GM19025 (cell line): Measurements from ENCODE around the gene FNBP1.

ENCODE experiments used
- ATAC-seq: cut with Tn5 transposase; IDR thresholded peaks from one replicate; pipeline ENCODE4 v1.9.1; 2021; ENCODE audit warnings: mild to moderate bottlenecking, low read depth, moderate library complexity; ENCODE audit not compliant: unreplicated experiment

Gene FNBP1

DNA sequence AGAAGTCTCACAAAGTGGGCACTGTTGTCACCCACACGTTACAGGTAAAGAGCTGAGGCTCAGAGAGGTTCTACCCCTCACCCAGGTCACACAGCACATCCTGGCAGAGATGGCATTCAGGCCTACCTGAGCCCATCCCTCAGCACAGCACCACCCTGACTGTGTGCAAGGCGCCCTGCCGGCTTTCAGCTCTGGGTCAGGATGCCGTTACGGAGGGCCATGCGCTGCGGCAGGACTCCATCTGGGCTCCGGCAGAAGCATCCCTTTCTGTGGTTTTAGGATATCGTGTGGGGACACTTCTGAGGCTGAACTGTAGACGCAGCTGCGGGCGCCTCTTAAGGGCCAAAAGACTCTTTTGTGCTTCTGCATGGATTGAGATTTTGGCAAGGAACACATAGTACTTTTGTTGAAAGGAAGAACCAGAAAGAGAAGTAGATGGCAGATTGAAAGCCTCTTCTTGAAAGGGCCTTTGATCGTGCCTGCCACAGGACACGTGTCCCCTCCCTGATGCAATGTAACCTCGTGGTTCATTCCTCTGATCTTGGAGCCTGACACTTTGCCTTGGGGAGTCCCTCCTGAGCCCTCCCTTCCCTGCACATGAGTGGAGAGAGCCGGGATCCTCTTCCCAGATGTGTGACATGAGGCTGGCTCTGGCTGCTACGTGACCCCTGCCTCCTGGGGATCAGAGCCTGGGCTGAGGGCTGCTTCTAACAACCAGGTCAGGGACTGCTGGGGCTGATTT, 176.4 kb downstream of the FNBP1 start:
- no peak for ATAC-seq

DNA sequence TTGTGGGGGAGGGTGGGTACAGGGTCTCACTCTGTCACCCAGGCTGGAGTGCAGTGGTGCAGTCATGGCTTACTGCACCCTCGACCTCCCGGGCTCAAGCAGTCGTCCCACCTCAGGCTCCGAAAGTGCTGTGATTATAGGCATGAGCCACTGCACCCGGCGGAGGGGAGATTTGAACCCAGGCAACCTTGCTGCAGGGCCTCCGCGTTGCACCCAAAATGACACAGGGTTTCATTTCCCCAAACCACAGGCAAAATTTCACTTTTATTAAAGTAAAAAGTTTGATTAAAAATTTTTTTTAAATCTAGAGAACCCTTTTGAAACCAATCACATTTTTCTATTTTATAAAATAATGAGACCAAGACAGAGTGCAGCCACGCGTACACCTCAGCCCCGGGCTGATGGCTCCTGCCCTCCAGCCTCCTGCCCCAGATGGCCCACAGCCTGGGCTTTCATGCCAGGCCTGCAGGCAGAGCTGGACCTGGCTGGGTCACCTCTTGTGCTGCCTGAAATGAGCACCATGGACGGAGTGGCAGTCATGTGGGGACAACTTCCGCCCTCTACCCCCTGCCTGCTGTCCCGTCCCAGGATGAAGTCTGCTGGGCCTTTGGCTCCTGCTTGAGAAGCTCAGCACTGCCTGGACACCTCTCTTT, 177.2 kb downstream of the FNBP1 start:
- no peak for ATAC-seq

DNA sequence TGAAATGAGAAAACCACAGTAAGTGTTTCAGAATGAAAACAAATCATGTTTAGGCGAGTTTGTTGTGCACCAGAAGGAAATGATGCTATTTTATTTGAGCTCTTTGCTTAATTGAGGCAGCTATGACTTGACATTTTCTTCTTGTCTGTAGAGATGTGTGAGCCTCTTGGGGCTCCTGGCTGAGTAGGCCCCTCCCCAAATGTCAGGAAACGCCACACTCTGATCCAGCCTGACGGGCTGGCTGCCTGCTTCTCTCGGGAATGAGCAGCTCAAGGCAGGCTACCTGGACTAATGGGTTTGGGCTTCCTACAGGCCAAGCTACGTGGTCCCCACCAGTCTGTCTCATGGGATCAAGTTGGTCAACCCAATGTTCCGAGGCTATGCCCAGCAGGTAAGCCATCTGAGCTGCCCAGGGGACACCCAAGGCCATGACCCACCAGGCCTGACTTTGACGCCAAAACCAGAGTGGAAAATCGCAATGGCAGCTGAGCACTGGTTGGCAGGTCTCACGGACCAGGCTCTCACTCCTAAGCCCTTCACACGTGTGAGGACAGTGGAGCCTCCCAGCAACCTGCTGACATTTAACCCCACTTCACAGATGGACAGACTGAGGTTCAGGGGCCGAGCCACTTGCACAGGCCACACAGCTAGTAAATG, 177.9 kb downstream of the FNBP1 start:
- no peak for ATAC-seq

DNA sequence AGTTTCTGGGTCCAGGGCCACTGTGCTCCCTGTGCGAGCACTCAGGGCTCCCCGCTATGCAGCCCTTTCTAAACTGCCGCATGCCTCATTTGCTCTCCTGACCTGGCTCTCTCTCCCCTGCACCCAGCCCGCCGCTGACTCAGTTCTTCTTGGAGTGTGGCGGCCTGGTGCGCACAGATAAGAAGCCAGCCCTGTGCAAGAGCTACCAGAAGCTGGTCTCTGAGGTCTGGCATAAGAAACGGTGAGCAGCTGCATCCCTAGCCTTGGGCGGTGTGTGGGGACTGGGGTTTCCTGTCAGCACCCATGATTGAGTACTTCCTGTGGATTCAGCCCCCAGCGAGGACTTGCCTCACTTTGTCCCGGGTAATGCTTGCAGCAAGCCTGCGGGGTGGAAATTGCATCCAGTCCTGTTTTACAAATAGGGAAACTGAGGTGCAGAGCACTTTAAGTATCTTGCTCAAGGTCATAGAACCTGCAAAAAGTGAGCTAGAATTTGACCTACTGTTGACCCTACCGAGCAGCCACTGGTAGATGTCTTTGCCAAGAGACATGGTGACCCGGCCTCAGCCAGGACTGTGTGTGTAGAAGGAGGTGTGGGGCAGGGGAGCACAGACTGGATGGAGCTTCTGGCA, 179.8 kb downstream of the FNBP1 start:
- no peak for ATAC-seq

DNA sequence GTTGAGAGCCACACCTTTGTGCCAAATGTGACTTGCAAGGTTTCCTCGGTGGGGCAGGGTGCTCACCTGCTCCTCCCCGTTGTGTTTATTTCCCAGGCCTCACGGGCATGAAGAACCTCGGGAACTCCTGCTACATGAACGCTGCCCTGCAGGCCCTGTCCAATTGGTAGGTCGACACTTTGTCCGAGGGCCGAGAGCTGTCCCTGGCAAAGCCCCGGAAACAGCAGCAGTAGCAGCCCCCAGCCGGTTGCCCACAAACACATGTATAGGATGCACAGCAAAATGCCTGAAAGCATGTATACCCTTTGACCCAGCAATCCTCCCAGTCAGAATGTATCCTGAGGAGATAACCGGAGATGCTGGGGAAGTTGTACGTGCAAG, 181.6 kb downstream of the FNBP1 start:
- ATAC-seq = no peak

DNA sequence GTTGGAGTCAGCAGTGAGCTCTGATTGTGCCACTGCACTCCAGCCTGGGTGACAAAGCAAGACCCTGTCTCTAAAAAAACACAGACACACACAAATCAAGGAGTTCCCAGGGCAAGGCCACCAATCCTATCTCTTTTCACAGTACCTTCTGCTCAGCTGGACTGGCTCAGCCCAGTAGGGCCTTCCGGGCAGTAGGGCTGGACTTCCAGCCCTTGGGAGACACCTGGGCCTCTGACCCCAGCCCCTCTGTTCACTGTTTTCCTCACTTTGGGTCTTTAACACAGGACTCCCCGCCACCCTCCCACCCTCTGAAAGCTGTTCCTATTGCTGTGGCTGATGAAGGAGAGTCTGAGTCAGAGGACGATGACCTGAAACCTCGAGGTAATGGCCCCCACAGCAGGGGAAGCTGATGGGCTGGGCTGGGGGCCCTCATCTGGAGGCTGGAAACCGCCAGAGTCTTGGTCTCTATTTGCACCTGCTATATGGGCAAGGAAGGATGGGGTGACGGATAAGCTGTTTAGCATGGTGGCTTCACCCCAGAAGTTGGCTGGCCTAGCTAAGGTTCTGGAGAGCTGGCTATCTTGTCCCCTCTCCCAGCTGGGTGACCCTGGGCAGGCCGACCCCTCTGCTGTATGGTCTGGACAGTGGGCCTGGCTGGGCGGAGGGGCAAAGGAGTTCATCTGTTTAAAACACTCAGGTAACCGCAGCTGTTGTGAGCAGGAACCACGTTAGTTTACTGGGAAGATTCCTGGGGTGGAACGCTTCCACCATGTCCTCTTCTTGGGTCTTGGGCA, 182.1 kb downstream of the FNBP1 start:
- ATAC-seq = no peak

DNA sequence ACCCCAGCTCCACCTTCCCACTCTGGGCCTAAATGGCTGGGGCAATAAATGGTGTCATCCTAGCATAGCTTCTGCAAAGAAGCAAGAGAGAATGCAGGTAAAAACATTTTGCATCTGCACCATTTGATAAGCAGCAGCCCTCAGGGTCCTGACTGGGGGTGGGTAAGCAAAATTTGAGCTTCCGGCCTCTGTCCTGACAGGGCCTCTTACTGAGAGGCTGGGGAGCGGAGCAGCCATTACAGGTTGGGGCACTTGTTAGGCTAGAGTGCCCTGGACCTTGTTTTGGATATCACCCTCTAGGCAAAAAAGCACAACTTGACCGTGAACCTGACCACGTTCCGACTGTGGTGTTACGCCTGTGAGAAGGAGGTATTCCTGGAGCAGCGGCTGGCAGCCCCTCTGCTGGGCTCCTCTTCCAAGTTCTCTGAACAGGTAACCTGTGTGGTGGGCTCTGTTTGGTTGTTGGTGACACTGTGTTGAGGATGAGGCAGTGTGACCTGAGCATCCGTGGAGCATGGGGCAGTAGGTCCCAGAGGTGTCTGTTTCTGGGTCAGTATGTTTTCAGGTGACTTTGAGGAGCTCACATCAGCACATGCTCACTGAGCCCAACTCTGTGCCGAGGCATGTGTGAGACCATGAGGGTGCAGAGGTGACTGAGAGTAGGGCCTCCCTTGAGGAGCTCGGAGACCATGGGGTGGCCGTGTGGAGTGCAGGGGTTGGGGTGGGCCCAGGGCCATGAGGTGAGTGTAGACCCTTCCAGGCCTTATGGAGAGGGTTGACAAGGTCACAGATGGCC, 184.6 kb downstream of the FNBP1 start:
- ATAC-seq = no peak

DNA sequence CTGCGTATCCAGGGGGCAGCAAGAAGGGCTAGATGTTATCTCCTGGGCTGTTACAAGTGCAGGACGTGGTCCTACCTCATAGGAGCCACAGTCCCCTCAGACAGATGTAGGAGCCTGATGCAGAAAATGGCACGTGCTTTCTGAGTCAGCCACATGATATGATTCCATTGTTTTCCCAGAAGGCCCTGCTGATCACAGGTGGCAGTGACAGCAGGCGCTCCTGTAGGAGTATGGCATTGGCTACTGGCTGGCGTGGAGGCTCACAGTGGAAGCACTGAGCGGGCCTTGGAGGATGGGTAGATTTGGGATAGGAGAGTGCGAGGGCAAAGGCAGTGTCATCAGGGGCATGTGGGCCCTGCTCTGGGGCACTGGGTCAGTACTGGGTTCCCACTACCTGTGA, 185.8 kb downstream of the FNBP1 start:
- ATAC-seq = no peak

DNA sequence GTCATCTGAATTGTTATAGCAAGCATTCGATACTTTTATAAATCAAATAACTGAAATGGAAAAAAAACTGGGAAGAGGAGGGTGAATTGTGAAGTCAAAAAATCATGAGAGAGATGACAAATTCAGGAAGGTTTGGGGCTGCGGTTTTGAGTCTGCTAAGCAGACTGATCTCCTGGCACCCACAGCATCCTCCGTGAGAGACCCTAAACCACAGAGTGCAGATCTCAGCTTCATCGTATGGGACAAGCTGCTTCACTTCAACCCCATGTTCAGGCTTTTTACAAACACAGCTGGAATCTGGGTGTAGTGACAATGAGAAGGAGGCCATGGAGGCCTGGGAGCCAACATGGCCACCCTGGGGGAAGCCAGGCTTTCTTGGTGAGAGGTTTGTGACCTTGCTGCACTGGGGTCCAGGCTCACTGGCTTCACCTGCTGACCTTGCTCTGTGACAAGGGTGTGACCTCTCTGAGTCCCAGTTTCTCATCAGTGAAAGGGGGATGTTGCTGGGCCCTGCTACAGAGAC, 188.3 kb downstream of the FNBP1 start:
- ATAC-seq = no peak

DNA sequence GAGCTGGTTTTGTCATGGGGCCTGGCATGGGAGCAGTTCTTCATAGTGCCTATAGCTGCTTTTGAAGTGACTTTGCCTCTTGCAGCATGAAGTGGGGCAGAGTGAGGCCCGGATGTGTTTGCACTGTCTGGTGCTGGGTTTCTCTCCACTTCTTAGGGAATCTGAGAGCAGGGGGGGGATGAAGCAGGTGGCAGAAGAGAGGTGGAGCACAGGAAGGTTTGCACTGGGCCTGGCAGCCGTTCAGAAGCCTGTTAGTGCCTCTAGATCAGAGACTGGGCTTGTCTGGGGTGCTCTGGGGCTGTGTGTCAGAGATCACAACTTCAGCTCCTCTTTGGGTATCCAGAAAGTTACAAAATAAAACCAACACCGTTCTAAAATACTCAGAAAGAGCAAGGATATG, 189.4 kb downstream of the FNBP1 start:
- ATAC-seq = no peak

DNA sequence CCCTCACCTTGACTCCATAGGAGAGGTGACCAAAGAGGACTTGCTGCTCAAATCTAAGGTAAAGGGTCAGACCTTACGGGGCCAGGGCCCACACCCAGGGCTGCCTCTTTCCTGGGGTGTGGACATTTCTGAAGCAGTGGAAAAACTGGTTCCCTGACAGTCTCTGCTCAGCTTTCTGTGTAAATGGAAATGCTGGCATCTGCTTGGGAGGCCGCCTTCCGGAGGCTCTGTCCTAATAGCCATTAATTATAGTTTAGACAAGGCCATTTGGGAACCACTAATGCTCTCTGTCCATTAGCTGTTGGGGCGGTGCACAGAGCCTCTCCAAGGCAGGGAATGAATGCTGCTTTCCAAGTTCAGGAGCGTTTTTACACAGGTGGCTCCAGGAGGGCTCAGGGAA, 190.4 kb downstream of the FNBP1 start:
- ATAC-seq = no peak

DNA sequence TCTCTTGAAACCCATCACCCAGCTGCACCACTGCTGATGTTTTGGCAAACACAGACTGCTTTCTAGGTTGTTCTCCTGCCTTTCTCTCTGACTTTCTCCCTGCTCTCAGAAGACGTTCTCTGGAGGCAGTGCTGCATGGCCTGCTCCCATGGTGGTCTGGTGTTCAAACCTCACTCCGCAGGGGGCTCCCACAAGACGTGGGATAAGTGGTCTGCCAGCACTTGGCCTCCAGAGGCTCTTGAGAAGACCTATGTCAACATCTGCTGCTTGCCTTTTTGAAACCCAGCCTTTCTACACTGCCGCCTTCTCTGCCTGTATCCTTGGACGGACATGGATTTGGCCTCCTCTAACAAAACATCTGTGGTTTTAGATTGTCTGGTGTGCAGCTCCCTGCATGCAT, 191.2 kb downstream of the FNBP1 start:
- no peak for ATAC-seq

DNA sequence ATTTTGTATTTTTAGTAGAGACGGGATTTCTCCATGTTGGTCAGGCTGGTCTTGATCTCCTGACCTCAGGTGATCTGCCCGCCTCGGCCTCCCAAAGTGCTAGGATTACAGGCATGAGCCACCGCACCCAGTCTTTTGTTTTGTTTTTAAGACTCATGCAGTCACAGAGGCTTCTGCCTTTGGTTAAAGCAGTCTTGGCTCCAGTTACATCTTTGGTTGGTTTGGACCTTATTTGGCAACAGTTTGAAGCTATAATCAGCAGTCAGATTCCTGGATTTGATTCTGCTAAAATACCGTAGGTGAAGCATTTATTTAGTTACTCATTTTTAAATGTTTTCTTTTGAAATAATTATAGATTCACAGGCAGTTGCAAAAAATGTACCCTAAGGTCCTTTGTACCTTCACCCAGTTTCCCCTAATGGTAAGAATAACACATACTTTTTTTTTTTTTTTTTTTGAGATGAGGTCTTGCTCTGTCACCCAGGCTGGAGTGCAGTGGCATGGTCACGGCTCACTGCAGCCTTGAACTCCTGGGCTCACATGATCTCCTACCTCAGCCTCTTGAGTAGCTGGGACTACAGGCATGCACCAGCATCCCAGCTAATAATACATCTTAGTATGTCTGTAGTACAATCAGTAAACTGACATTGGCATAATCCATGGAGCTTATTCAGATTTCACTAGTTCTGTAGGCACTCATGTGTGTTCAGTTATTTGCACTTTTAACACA, 192.0 kb downstream of the FNBP1 start:
- ATAC-seq = no peak

DNA sequence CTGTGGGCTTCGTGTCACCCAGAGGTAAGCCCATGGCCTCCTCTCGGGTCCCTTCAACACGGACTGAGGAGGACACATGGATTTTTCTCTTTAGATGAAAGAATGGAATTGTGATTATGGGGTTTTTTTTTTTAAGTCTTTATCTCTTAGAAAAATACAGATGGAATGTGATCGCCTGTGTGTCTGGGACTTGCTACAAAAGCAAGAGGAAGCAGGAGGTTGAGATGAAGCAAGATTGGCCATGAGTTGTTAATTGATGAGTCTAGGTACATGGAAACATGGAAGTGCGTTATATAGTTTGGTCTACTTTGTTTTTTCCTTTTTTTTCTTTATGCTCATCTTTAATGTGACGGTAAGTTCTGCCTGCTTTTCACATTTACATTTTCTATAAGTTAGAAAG, 193.1 kb downstream of the FNBP1 start:
- no peak for ATAC-seq

DNA sequence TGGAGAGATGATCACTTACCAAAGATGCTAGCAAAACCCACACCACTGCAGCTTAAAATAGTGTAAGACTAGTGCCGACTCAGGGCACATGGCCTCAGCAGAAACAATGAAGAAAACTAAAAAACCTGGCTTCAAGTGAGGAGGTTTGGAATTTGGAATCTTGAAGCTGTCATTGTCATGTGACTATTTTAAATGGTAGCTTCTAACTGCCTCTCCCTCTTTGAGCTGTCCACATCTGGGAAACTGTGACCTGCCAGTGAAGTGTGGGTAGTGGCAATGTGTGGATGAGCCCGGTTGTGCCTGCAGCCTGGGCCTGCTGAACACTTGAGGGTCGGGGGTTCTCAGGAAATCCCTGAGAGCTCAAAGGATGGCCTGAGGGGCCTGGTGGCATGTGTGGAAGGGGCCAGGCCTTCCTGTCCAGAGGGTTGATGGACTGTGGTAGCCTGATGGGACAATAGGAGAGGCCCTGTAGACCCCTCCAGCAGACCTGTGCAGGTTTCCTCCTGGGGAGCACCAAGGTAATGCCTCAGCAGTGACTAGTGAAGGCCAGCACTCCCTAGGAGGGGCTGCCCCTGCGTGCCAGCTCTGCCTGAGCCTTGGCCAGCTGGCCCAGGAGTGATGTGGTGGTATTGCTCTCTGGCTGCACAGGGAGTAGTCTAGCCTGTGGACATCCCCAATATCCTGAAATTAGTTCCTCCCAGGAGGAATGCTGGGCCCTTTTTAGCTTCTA, 194.1 kb downstream of the FNBP1 start:
- ATAC-seq = no peak

DNA sequence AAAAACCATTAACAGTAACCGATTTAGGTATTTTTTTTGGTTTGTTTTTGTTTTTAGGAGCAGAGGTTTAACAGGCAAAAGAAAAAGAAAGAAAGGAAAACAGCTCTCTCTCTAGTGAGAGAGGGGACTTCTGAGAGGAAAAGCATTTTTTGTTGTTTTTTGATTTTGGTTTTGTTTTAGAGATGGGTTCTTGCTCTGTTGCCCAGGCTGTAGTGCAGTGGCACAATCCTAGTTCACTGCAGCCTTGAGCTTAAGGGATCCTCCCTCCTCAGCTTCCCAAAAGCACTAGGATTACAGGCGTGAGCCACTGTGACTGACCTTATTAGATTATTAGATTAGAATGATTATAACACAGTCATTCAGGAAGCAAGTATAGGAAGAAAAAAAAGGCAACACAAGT, 197.6 kb downstream of the FNBP1 start:
- ATAC-seq = no peak

DNA sequence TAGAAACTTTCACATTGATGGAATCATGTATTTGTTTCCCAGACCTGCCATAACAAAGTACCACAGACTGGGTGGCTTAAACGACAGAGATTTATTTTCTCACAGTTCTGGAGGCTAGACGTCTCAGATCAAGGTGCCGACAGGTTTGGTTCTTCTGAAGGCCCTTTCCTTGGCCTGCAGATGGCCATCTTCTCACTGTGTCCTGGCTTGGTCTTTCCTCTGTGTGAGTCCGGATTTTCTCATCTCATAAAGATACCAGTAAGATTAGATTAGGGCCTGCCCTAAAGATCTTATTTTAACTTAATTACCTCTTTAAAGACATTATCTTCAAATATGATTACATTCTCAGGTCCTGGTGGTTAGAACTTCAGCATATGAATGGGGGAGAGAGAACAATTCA, 201.9 kb downstream of the FNBP1 start:
- ATAC-seq = no peak

DNA sequence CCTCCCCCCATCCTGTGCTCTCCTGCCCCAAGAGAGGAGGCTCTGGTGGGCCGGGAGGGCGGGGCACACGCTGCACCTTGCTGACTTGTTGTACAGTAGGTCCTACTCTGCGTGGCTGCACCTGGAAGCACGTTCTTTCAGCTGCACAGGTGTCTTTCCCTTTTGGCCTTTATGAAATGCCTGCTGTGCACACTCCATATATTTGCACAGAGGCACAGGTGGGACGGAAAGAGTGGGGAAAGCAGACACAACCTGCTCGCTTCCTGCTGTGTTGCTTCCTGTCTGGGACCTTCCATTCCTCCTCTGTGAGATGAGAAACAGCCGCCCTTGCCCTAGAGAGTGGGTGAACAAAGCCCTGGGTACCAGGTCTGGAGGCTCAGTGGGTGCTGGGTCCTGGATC, 203.0 kb downstream of the FNBP1 start:
- no peak for ATAC-seq
